Large intestine (tissue), 3 donors: ENCODE measurements around the gene NDOR1. TPM values are rescaled to one million over a fixed set of nuclear protein-coding genes. Genes with fewer than 3 reads are reported as not detected.
A peak's percentile ranks its signal among the peaks of the same experiment; 100 is the strongest.
"Not testable (repeated sequence)": the region's sequence is repeated elsewhere in the genome, so short reads cannot be mapped to it uniquely, and the experiment has no call there.

Experiments used
- DNase-seq, 2 donors: peaks; one replicate each; pipeline versions ENCODE4 v3.0.0 to v3.0.0-alpha.2; 2013
- H3K27ac ChIP-seq: one replicate; pipeline ENCODE4 v1.5.1; 2013; ENCODE audit warnings: low read length
- H3K27me3 ChIP-seq: 2 replicates; pipeline ENCODE4 v1.6.1; 2013; ENCODE audit warnings: low read length; ENCODE audit not compliant: control insufficient read depth, insufficient read depth
- H3K36me3 ChIP-seq: 2 replicates; pipeline ENCODE4 v1.6.1; 2013; ENCODE audit warnings: low read length; ENCODE audit not compliant: control insufficient read depth, insufficient read depth
- H3K4me1 ChIP-seq: one replicate; pipeline ENCODE4 v1.6.1; 2013; ENCODE audit warnings: low read length; ENCODE audit not compliant: control insufficient read depth, insufficient read depth
- H3K4me3 ChIP-seq: one replicate; pipeline ENCODE4 v1.5.1; 2013; ENCODE audit warnings: low read length
- H3K9me3 ChIP-seq: one replicate; pipeline ENCODE4 v1.6.1; 2013; ENCODE audit warnings: mild to moderate bottlenecking, low read depth, low read length, moderate library complexity; ENCODE audit not compliant: control insufficient read depth
- WGBS: methylation state at CpG from one replicate; pipeline ENCODE4 v1.1.5; 2013; ENCODE audit warnings: low lambda C conversion rate; ENCODE audit not compliant: insufficient coverage; 5-methylcytosine and 5-hydroxymethylcytosine counted together
- polyA plus RNA-seq: library from polyadenylated mRNA; unstranded; fragments of 120-200 nt; gene quantifications from one replicate; pipeline ENCODE4 v1.2.1, GENCODE V29; 2013

NDOR1 gene
- polyA plus RNA-seq, 1 donor: 12.1 TPM

- peaks cover 2% of the 10 kb centered on the region for H3K9me3 ChIP-seq
- WGBS: no CpG with 5 or more reads among the region's 67 CpGs
- H3K36me3 ChIP-seq: peaks cover 24% of the 10 kb centered on the region
- no peaks in the 10 kb centered on the region for H3K27me3 ChIP-seq
- peak within 1 kb of the TSS; percentile 81 for H3K4me3 ChIP-seq
- peak; percentile 100 for DNase-seq
- H3K27ac ChIP-seq: peak within 1 kb of the TSS; percentile 96
- H3K4me1 ChIP-seq: peaks cover 58% of the 10 kb centered on the region
These were observed 35.5 kb downstream of the NDOR1 start, which contains the start of gene TUBB4B for GRCh38 chr9:137240841-137241489. Gene TUBB4B, plus strand, starts transcription at chr9:137241287. Its CDS starts 74 bp downstream, at chr9:137241361.

GRCh38 chr9:137241490-137242268 is 36.2 kb downstream of the NDOR1 start:
- Histone ChIP-seq H3K36me3 (peaks cover 24% of the 10 kb centered on the region), H3K4me3 (peak overlapping the region; percentile 81), H3K27ac (peak overlapping the region; percentile 86), H3K27me3 (no peaks in the 10 kb centered on the region), H3K4me1 (peaks cover 56% of the 10 kb centered on the region), H3K9me3 (no peaks in the 10 kb centered on the region)
- peak in 1 of 2 donors; percentile 72 for DNase-seq
- no CpG with 5 or more reads among the region's 83 CpGs for WGBS

DNA sequence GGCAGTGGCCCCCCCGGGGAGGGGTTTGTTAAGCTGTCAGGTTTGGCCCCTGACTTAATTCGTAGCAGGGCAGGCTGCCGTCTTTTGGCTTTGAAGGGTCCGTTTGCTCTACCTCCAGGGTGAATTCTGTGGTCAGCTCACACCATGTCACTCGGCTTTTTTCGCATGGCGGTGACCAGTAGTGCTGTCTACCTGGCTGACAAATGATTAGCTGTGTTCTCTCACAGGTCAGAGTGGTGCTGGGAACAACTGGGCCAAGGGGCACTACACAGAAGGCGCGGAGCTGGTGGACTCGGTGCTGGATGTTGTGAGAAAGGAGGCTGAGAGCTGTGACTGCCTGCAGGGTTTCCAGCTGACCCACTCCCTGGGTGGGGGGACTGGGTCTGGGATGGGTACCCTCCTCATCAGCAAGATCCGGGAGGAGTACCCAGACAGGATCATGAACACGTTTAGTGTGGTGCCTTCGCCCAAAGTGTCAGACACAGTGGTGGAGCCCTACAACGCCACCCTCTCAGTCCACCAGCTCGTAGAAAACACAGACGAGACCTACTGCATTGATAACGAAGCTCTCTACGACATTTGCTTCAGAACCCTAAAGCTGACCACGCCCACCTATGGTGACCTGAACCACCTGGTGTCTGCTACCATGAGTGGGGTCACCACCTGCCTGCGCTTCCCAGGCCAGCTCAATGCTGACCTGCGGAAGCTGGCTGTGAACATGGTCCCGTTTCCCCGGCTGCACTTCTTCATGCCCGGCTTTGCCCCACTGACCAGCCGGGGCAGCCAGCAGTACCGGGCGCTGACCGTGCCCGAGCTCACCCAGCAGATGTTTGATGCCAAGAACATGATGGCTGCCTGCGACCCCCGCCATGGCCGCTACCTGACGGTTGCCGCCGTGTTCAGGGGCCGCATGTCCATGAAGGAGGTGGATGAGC is 37.0 kb downstream of the NDOR1 start:
- Histone ChIP-seq H3K4me1 (peaks cover 48% of the 10 kb centered on the region), H3K4me3 (peak overlapping the region; percentile 81), H3K36me3 (peaks cover 24% of the 10 kb centered on the region), H3K9me3 (no peaks in the 10 kb centered on the region), H3K27me3 (no peaks in the 10 kb centered on the region), H3K27ac (peak overlapping the region; percentile 86)
- no CpG with 5 or more reads among the region's 36 CpGs for WGBS
- no peak for DNase-seq

DNA sequence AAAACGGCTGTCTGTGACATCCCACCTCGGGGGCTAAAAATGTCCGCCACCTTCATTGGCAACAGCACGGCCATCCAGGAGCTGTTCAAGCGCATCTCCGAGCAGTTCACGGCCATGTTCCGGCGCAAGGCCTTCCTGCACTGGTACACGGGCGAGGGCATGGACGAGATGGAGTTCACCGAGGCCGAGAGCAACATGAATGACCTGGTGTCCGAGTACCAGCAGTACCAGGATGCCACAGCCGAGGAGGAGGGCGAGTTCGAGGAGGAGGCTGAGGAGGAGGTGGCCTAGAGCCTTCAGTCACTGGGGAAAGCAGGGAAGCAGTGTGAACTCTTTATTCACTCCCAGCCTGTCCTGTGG is 37.7 kb downstream of the NDOR1 start:
- Histone ChIP-seq H3K4me3 (peak overlapping the region; percentile 81), H3K36me3 (peaks cover 24% of the 10 kb centered on the region), H3K4me1 (peaks cover 41% of the 10 kb centered on the region)
- not testable (repeated sequence) for H3K27me3 ChIP-seq, DNase-seq, H3K27ac ChIP-seq, H3K9me3 ChIP-seq
- WGBS: no CpG with 5 or more reads among the region's 18 CpGs

- peaks cover 24% of the 10 kb centered on the region for H3K36me3 ChIP-seq
- H3K27ac ChIP-seq: no peak overlapping the region
- no peaks in the 10 kb centered on the region for H3K9me3 ChIP-seq
- peaks cover 35% of the 10 kb centered on the region for H3K4me1 ChIP-seq
- DNase-seq: no peak
- no peaks in the 10 kb centered on the region for H3K27me3 ChIP-seq
- no CpG with 5 or more reads among the region's 15 CpGs for WGBS
- no peak overlapping the region for H3K4me3 ChIP-seq
These were observed 38.4 kb downstream of the NDOR1 start for GRCh38 chr9:137243626-137244485.

DNA sequence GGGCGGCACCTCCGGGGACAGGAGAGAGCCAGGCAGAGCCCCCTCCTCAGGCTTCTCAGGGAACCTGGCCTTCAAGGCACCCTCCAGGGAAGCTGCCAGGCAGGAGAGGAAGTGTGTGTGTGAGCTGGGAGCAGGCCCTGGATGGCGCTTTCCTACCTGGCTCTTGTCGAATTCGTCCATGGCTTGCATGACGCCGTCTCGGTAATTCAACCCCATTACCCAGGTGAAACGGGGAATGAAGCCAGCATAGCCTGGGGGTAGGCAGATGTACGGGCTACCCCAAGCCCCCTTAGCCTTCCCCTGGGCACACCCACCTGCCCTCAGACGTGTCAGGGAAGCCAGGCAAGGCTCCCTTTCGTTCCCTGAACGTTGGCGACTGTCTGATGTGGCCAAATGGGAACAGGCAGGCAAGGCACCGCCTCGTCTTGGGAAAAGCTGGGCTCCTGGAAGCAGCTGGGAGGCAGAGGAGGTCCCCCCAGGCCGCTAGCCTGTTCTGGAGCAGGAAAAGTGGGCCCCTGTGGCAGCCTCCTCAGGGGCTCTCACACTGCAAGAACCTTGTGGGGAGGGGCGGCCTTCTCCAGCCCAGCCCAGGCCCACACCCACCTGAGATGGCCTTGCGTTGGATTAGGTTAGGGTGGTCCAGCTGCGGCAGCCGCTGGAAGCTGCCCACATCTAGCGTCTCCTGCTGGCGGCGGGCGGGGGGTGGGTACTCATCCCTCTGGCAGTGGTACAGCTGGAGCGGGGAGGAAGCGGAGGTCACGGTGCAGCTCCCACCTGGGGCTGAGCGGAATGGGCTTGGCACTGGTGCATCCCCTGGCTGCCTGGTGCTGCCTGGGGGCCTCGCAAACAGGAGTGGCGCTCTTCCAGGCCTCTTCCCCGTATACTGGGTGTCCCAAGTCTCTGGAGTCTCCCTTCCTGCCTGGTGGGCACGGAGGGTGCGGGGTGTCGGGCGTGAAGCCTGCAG is 39.3 kb downstream of the NDOR1 start:
- H3K4me3 ChIP-seq: no peak overlapping the region
- no peak overlapping the region for H3K27ac ChIP-seq
- no peak for DNase-seq
- no CpG with 5 or more reads among the region's 36 CpGs for WGBS
- peaks cover 24% of the 10 kb centered on the region for H3K36me3 ChIP-seq
- H3K4me1 ChIP-seq: peaks cover 28% of the 10 kb centered on the region
- H3K27me3 ChIP-seq: no peaks in the 10 kb centered on the region
- no peaks in the 10 kb centered on the region for H3K9me3 ChIP-seq

DNA sequence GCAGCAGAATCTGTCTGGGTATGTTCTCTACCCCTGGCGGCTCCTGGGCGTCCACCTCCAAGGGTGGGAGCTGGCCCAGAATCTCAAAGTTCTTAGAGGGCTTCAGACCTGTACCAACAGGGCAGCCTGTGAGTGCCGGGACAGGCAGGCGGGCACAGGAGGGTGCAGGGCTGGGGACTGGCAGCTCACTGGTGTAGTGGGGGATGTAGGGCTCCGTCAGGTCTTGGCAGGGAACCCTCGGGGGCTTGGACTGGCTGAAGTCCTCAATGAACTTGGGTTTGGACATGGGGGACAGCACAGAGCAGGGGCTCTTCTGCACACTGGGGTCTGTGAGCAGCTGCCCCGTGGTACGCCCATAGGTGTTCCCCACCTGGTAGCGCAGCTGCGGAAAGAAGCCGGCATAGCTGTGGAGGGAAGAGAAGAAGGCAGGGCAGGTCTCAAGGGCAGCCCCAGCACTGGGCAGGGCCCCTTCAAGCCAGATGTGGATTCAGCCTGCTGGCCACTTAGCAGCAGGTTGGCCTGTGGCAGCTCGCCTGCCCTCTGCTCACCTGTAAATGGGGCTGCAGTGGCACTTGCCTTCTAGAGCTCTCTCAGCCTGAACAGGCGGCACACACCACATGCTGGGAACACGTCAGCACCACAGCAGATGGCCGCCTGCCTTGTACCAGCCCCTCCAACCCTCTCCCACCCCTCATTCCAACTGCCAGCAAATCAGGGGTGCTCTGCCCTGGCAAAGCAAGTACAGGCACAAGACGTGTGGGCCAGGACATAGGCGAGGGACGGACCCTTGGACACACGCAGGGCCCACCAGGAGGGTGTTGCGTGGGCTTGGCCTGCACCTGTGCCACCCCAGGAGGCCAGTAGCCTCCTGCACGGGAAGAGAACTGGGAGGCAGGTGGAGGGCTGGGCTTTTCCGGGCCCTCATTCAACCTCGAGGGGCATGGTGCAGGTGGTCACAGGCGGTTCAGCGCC is 40.2 kb downstream of the NDOR1 start:
- no peak for DNase-seq
- Histone ChIP-seq H3K4me3 (no peak overlapping the region), H3K27me3 (no peaks in the 10 kb centered on the region)

DNA sequence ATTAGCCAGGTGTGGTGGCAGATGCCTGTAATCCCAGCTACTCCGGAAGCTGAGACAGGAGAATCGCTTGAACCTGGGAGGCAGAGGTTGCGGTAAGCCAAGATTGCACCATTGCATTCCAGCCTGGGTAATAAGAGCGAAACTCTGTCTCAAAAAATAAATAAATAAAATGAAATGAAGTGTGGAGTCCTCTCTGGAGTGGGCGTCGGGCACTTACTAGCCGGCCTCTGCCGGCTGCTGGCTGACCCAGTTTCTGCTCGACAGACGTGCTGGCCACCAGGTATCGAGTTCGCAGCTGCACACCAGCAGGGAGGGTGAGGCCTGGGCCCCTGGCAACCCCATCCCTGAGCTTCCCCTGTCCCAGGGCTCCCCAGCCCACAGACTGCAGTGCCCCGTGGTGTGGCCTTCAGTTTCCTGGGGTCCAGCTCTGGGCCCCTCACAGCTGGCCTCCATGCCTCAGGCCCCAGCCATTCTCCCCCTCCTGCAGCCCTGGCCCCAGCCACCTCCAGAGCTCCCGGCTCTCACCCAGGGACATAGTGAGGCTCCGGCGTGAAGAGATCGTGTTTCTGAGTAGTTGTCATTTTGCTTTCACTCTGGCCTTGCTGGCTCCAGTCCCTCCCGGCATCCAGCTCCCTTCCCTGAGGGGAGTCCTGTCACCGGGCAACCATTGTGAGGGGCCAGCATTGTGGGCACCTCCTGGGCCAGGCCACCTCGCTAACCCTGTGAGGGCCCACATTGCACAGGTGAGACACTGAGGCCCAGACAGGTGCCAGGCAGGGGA is 41.8 kb downstream of the NDOR1 start:
- DNase-seq: no peak
- Histone ChIP-seq H3K9me3 (no peaks in the 10 kb centered on the region), H3K4me1 (peaks cover 32% of the 10 kb centered on the region), H3K36me3 (peaks cover 18% of the 10 kb centered on the region), H3K27me3 (no peaks in the 10 kb centered on the region), H3K4me3 (no peak overlapping the region), H3K27ac (no peak overlapping the region)
- 100% methylated on average over 1 of the region's 20 CpGs for WGBS

More for the DNA sequence above, 40.2 kb downstream of the NDOR1 start:
- WGBS: no CpG with 5 or more reads among the region's 25 CpGs
- H3K4me1 ChIP-seq: peaks cover 27% of the 10 kb centered on the region
- no peaks in the 10 kb centered on the region for H3K9me3 ChIP-seq
- no peak overlapping the region for H3K27ac ChIP-seq
- peaks cover 24% of the 10 kb centered on the region for H3K36me3 ChIP-seq
